ENCODE measurements around the gene WNT11.

GRCh38 chr11:76155500-76156227 lies 50.6 kb downstream of the WNT11 start:
- TF ChIP-seq SUZ12 (IDR thresholded peaks at IDR 0.05) (no peak), ZNF384 (IDR thresholded peaks at IDR 0.05) (no peak), ARNT (IDR thresholded peaks at IDR 0.05) (no peak), LEF1 (IDR thresholded peaks at IDR 0.05; ENCODE audit: borderline replicate concordance) (no peak), HDGF (IDR thresholded peaks at IDR 0.05; ENCODE audit: borderline replicate concordance) (no peak), BHLHE40 (IDR thresholded peaks at IDR 0.05; ENCODE audit: borderline replicate concordance) (no peak), CTBP1 (IDR thresholded peaks at IDR 0.05; ENCODE audit: borderline replicate concordance) (no peak), SP1 (IDR thresholded peaks at IDR 0.05) (no peak), TARDBP (IDR thresholded peaks at IDR 0.05) (no peak), FOXA1 (IDR thresholded peaks at IDR 0.05) (no peak), FOXM1 (IDR thresholded peaks at IDR 0.05; ENCODE audit: borderline replicate concordance) (no peak)

Data from HEK293T (cell line).